Measurements from ENCODE around the gene GANC.
"Not testable (repeated sequence)": the region's sequence is repeated elsewhere in the genome, so short reads cannot be mapped to it uniquely, and the experiment has no call there.

The GANC gene

GRCh38 chr15:42282344-42282743 lies 9.3 kb downstream of the GANC start:
- H3K36me3 ChIP-seq (ENCODE audit: control insufficient read depth in 2 of 2, insufficient read depth in 2 of 2, low read length in 2 of 2) = peaks cover 35 to 45% of the 10 kb centered on the region in 2 donors

GRCh38 chr15:42282926-42283325 lies 9.9 kb downstream of the GANC start:
- H3K9ac ChIP-seq (ENCODE audit: low read depth in 1 of 2, low read length in 2 of 2) = no peak overlapping the region
- H3K4me3 ChIP-seq (ENCODE audit: low read length in 2 of 2) = no peak overlapping the region
- H3K4me1 ChIP-seq (ENCODE audit: control insufficient read depth in 2 of 2, insufficient read depth in 2 of 2, low read length in 2 of 2) = peaks cover 4 to 11% of the 10 kb centered on the region in 2 donors
- H3K9me3 ChIP-seq (ENCODE audit: control insufficient read depth in 2 of 2, low read length in 2 of 2) = no peaks in the 10 kb centered on the region
- no peaks in the 10 kb centered on the region for H3K27me3 ChIP-seq (ENCODE audit: control insufficient read depth in 2 of 2, insufficient read depth in 2 of 2, low read length in 2 of 2)
- H3K36me3 ChIP-seq (ENCODE audit: control insufficient read depth in 2 of 2, insufficient read depth in 2 of 2, low read length in 2 of 2) = peaks cover 35 to 47% of the 10 kb centered on the region in 2 donors
- no peak overlapping the region for H3K27ac ChIP-seq (ENCODE audit: low read depth in 2 of 2, low read length in 2 of 2)

More at GRCh38 chr15:42282344-42282743, 9.3 kb downstream of the GANC start:
- Histone ChIP-seq H3K4me3 (ENCODE audit: low read length in 2 of 2) (no peak overlapping the region), H3K4me1 (ENCODE audit: control insufficient read depth in 2 of 2, insufficient read depth in 2 of 2, low read length in 2 of 2) (peaks cover 4 to 11% of the 10 kb centered on the region in 2 donors), H3K9ac (ENCODE audit: low read depth in 1 of 2, low read length in 2 of 2) (no peak overlapping the region), H3K27me3 (ENCODE audit: control insufficient read depth in 2 of 2, insufficient read depth in 2 of 2, low read length in 2 of 2) (no peaks in the 10 kb centered on the region), H3K9me3 (ENCODE audit: control insufficient read depth in 2 of 2, low read length in 2 of 2) (no peaks in the 10 kb centered on the region), H3K27ac (ENCODE audit: low read depth in 2 of 2, low read length in 2 of 2) (no peak overlapping the region)

GRCh38 chr15:42283671-42284070 lies 10.7 kb downstream of the GANC start:
- no peak overlapping the region for H3K27ac ChIP-seq (ENCODE audit: low read depth in 2 of 2, low read length in 2 of 2)
- peaks cover 4 to 11% of the 10 kb centered on the region in 2 donors for H3K4me1 ChIP-seq (ENCODE audit: control insufficient read depth in 2 of 2, insufficient read depth in 2 of 2, low read length in 2 of 2)
- no peak overlapping the region for H3K9ac ChIP-seq (ENCODE audit: low read depth in 1 of 2, low read length in 2 of 2)
- H3K4me3 ChIP-seq (ENCODE audit: low read length in 2 of 2) = no peak overlapping the region
- H3K9me3 ChIP-seq (ENCODE audit: control insufficient read depth in 2 of 2, low read length in 2 of 2) = no peaks in the 10 kb centered on the region
- H3K36me3 ChIP-seq (ENCODE audit: control insufficient read depth in 2 of 2, insufficient read depth in 2 of 2, low read length in 2 of 2) = peaks cover 35 to 47% of the 10 kb centered on the region in 2 donors
- H3K27me3 ChIP-seq (ENCODE audit: control insufficient read depth in 2 of 2, insufficient read depth in 2 of 2, low read length in 2 of 2) = no peaks in the 10 kb centered on the region

- peaks cover 33 to 47% of the 10 kb centered on the region in 2 donors for H3K36me3 ChIP-seq (ENCODE audit: control insufficient read depth in 2 of 2, insufficient read depth in 2 of 2, low read length in 2 of 2)
- H3K4me1 ChIP-seq (ENCODE audit: control insufficient read depth in 2 of 2, insufficient read depth in 2 of 2, low read length in 2 of 2) = peaks cover 4 to 11% of the 10 kb centered on the region in 2 donors
- no peak overlapping the region for H3K9ac ChIP-seq (ENCODE audit: low read depth in 1 of 2, low read length in 2 of 2)
- no peaks in the 10 kb centered on the region for H3K27me3 ChIP-seq (ENCODE audit: control insufficient read depth in 2 of 2, insufficient read depth in 2 of 2, low read length in 2 of 2)
- no peaks in the 10 kb centered on the region for H3K9me3 ChIP-seq (ENCODE audit: control insufficient read depth in 2 of 2, low read length in 2 of 2)
- H3K4me3 ChIP-seq (ENCODE audit: low read length in 2 of 2) = no peak overlapping the region
- H3K27ac ChIP-seq (ENCODE audit: low read depth in 2 of 2, low read length in 2 of 2) = no peak overlapping the region
Measured at GRCh38 chr15:42284551-42284950, 11.6 kb downstream of the GANC start.

GRCh38 chr15:42285034-42285433 lies 12.0 kb downstream of the GANC start:
- H3K27ac ChIP-seq (ENCODE audit: low read depth in 2 of 2, low read length in 2 of 2) = no peak overlapping the region
- peaks cover 4 to 11% of the 10 kb centered on the region in 2 donors for H3K4me1 ChIP-seq (ENCODE audit: control insufficient read depth in 2 of 2, insufficient read depth in 2 of 2, low read length in 2 of 2)
- H3K36me3 ChIP-seq (ENCODE audit: control insufficient read depth in 2 of 2, insufficient read depth in 2 of 2, low read length in 2 of 2) = peaks cover 28 to 43% of the 10 kb centered on the region in 2 donors
- no peaks in the 10 kb centered on the region for H3K27me3 ChIP-seq (ENCODE audit: control insufficient read depth in 2 of 2, insufficient read depth in 2 of 2, low read length in 2 of 2)
- no peaks in the 10 kb centered on the region for H3K9me3 ChIP-seq (ENCODE audit: control insufficient read depth in 2 of 2, low read length in 2 of 2)
- no peak overlapping the region for H3K4me3 ChIP-seq (ENCODE audit: low read length in 2 of 2)
- H3K9ac ChIP-seq (ENCODE audit: low read depth in 1 of 2, low read length in 2 of 2) = no peak overlapping the region

- H3K9me3 ChIP-seq (ENCODE audit: control insufficient read depth in 2 of 2, low read length in 2 of 2) = no peaks in the 10 kb centered on the region
- H3K27ac ChIP-seq (ENCODE audit: low read depth in 2 of 2, low read length in 2 of 2) = peak overlapping the region in 1 of 2 donors; percentile 7
- peaks cover 4 to 11% of the 10 kb centered on the region in 2 donors for H3K4me1 ChIP-seq (ENCODE audit: control insufficient read depth in 2 of 2, insufficient read depth in 2 of 2, low read length in 2 of 2)
- no peaks in the 10 kb centered on the region for H3K27me3 ChIP-seq (ENCODE audit: control insufficient read depth in 2 of 2, insufficient read depth in 2 of 2, low read length in 2 of 2)
- peak overlapping the region in 1 of 2 donors; percentile 6 for H3K4me3 ChIP-seq (ENCODE audit: low read length in 2 of 2)
- H3K36me3 ChIP-seq (ENCODE audit: control insufficient read depth in 2 of 2, insufficient read depth in 2 of 2, low read length in 2 of 2) = peaks cover 16 to 32% of the 10 kb centered on the region in 2 donors
- no peak overlapping the region for H3K9ac ChIP-seq (ENCODE audit: low read depth in 1 of 2, low read length in 2 of 2)
Measured at GRCh38 chr15:42286445-42287029, 13.5 kb downstream of the GANC start.

GRCh38 chr15:42287931-42288330 lies 14.9 kb downstream of the GANC start:
- Histone ChIP-seq H3K4me3 (ENCODE audit: low read length in 2 of 2) (no peak overlapping the region), H3K9ac (ENCODE audit: low read depth in 1 of 2, low read length in 2 of 2) (no peak overlapping the region), H3K9me3 (ENCODE audit: control insufficient read depth in 2 of 2, low read length in 2 of 2) (no peaks in the 10 kb centered on the region), H3K27ac (ENCODE audit: low read depth in 2 of 2, low read length in 2 of 2) (no peak overlapping the region), H3K36me3 (ENCODE audit: control insufficient read depth in 2 of 2, insufficient read depth in 2 of 2, low read length in 2 of 2) (peaks cover 25 to 37% of the 10 kb centered on the region in 2 donors), H3K4me1 (ENCODE audit: control insufficient read depth in 2 of 2, insufficient read depth in 2 of 2, low read length in 2 of 2) (peaks cover 4 to 11% of the 10 kb centered on the region in 2 donors), H3K27me3 (ENCODE audit: control insufficient read depth in 2 of 2, insufficient read depth in 2 of 2, low read length in 2 of 2) (no peaks in the 10 kb centered on the region)

- no peak overlapping the region for H3K4me3 ChIP-seq (ENCODE audit: low read length in 2 of 2)
- H3K36me3 ChIP-seq (ENCODE audit: control insufficient read depth in 2 of 2, insufficient read depth in 2 of 2, low read length in 2 of 2) = peaks cover 21 to 37% of the 10 kb centered on the region in 2 donors
- no peaks in the 10 kb centered on the region for H3K9me3 ChIP-seq (ENCODE audit: control insufficient read depth in 2 of 2, low read length in 2 of 2)
- H3K9ac ChIP-seq (ENCODE audit: low read depth in 1 of 2, low read length in 2 of 2) = no peak overlapping the region
- no peak overlapping the region for H3K27ac ChIP-seq (ENCODE audit: low read depth in 2 of 2, low read length in 2 of 2)
- peaks cover 4 to 11% of the 10 kb centered on the region in 2 donors for H3K4me1 ChIP-seq (ENCODE audit: control insufficient read depth in 2 of 2, insufficient read depth in 2 of 2, low read length in 2 of 2)
- no peaks in the 10 kb centered on the region for H3K27me3 ChIP-seq (ENCODE audit: control insufficient read depth in 2 of 2, insufficient read depth in 2 of 2, low read length in 2 of 2)
Measured at GRCh38 chr15:42289166-42289565, 16.2 kb downstream of the GANC start.

GRCh38 chr15:42301004-42301403 lies 28.0 kb downstream of the GANC start:
- H3K9ac ChIP-seq (ENCODE audit: low read depth in 1 of 2, low read length in 2 of 2); H3K4me1 ChIP-seq (ENCODE audit: control insufficient read depth in 2 of 2, insufficient read depth in 2 of 2, low read length in 2 of 2); H3K27me3 ChIP-seq (ENCODE audit: control insufficient read depth in 2 of 2, insufficient read depth in 2 of 2, low read length in 2 of 2); H3K9me3 ChIP-seq (ENCODE audit: control insufficient read depth in 2 of 2, low read length in 2 of 2); H3K4me3 ChIP-seq (ENCODE audit: low read length in 2 of 2); H3K27ac ChIP-seq (ENCODE audit: low read depth in 2 of 2, low read length in 2 of 2): not testable (repeated sequence)
- peaks cover 7 to 11% of the 10 kb centered on the region in 2 donors for H3K36me3 ChIP-seq (ENCODE audit: control insufficient read depth in 2 of 2, insufficient read depth in 2 of 2, low read length in 2 of 2)

- H3K36me3 ChIP-seq (ENCODE audit: control insufficient read depth in 2 of 2, insufficient read depth in 2 of 2, low read length in 2 of 2) = peaks cover 16 to 27% of the 10 kb centered on the region in 2 donors
- no peaks in the 10 kb centered on the region for H3K4me1 ChIP-seq (ENCODE audit: control insufficient read depth in 2 of 2, insufficient read depth in 2 of 2, low read length in 2 of 2)
- no peak overlapping the region for H3K27ac ChIP-seq (ENCODE audit: low read depth in 2 of 2, low read length in 2 of 2)
- no peaks in the 10 kb centered on the region for H3K9me3 ChIP-seq (ENCODE audit: control insufficient read depth in 2 of 2, low read length in 2 of 2)
- no peak overlapping the region for H3K4me3 ChIP-seq (ENCODE audit: low read length in 2 of 2)
- no peak overlapping the region for H3K9ac ChIP-seq (ENCODE audit: low read depth in 1 of 2, low read length in 2 of 2)
- no peaks in the 10 kb centered on the region for H3K27me3 ChIP-seq (ENCODE audit: control insufficient read depth in 2 of 2, insufficient read depth in 2 of 2, low read length in 2 of 2)
Measured at GRCh38 chr15:42306681-42307080, 33.7 kb downstream of the GANC start.
